HepG2 (cell line): ENCODE results near the gene ASAP2. TPM values are rescaled to one million over a fixed set of nuclear protein-coding genes. Genes with fewer than 3 reads are reported as not detected.

ENCODE experiments used
- ATAC-seq: fragments of 200-7000 bp; cut with Tn5 transposase; 3 replicates; pipeline ENCODE4 v1.9.1; 2020; ENCODE audit warnings: mild to moderate bottlenecking, moderate library complexity
- BruUV-seq: library from RNA; stranded (reverse); fragments of 400-500 nt; replicated peaks from 2 replicates; lab custom pipeline; 2021; lab: Mats Ljungman, UMichigan
- CTCF ChIA-PET: fragments of 300-600 bp; formaldehyde crosslinking; extraction: SDS; loops from one replicate; lab custom pipeline; 2021; ENCODE audit warnings: low total read pairs, inconsistent platforms, low intra/inter-chr PET ratio; lab: Yijun Ruan, JAX
- POLR2A ChIA-PET: fragments of 350-600 bp; sonication (Branson Sonifier 250); formaldehyde crosslinking; loops from one replicate; lab custom pipeline; 2020; ENCODE audit warnings: antibody characterized with exemption, inconsistent platforms; lab: Yijun Ruan, JAX
- DNase-seq: peaks from one replicate; pipeline ENCODE4 v3.0.0-alpha.2; 2015; ENCODE audit warnings: low spot score
- FAIRE-seq: peaks from 3 replicates; lab custom pipeline; 2011; peaks lifted over from hg19 to GRCh38; lab: Jason Lieb, UNC
- H2AFZ ChIP-seq: one replicate; pipeline ENCODE4 v1.6.1; 2011; ENCODE audit warnings: low read length, inconsistent platforms
- H3K27ac ChIP-seq: fragments of 300-600 bp; 3 replicates; pipeline ENCODE4 v1.8.0; 2011; ENCODE audit warnings: mixed run types, mild to moderate bottlenecking, mixed read lengths, low read length, inconsistent platforms; ENCODE audit not compliant: insufficient read depth; ENCODE audit errors: extremely low read length
- H3K27me3 ChIP-seq, 2 experiments: fragments of 200-600 bp in 1 of 2; 2 replicates in 1 of 2; 3 replicates in 1 of 2; pipeline versions ENCODE4 v1.6.0 to v1.8.0; 2011; ENCODE audit warnings: low read length in 2 of 2, mild to moderate bottlenecking in 2 of 2, moderate library complexity in 2 of 2, inconsistent platforms in 1 of 2; ENCODE audit not compliant: insufficient read depth in 2 of 2, control insufficient read depth in 1 of 2
- H3K36me3 ChIP-seq, 2 experiments: fragments of 200-600 bp in 1 of 2; replicated peaks in 1 of 2; 2 replicates in 1 of 2; 3 replicates in 1 of 2; pipeline versions ENCODE4 v1.5.1 to v1.8.0; 2011; ENCODE audit warnings: low read length in 2 of 2, inconsistent platforms in 1 of 2; ENCODE audit not compliant: insufficient read depth in 2 of 2, control insufficient read depth in 1 of 2
- H3K4me1 ChIP-seq: 2 replicates; pipeline ENCODE4 v1.5.1; 2012; ENCODE audit warnings: low read length, inconsistent platforms; ENCODE audit not compliant: insufficient read depth
- H3K4me2 ChIP-seq: 2 replicates; pipeline ENCODE4 v1.6.0; 2011; ENCODE audit warnings: low read depth, low read length, inconsistent platforms
- H3K4me3 ChIP-seq, 3 experiments: fragments of 200-600 bp in 1 of 3; sonication (generic), shearing (Covaris generic) in 1 of 3; replicated peaks in 1 of 3; 2 replicates each; pipeline ENCODE4 v1.5.1; 2011 to 2016; ENCODE audit warnings: low read length in 3 of 3, inconsistent platforms in 2 of 3, low read depth in 2 of 3, mild to moderate bottlenecking in 2 of 3, control low read depth in 1 of 3, mixed read lengths in 1 of 3; ENCODE audit not compliant: insufficient read depth in 1 of 3
- H3K79me2 ChIP-seq: one replicate; pipeline ENCODE4 v1.6.1; 2011; ENCODE audit warnings: low read length, inconsistent platforms; ENCODE audit not compliant: insufficient read depth
- H3K9ac ChIP-seq: 2 replicates; pipeline ENCODE4 v1.6.0; 2011; ENCODE audit warnings: mild to moderate bottlenecking, low read depth, low read length, inconsistent platforms; ENCODE audit not compliant: insufficient read depth
- H3K9me3 ChIP-seq: 2 replicates; pipeline ENCODE4 v1.5.1; 2012; ENCODE audit warnings: mild to moderate bottlenecking, low read length
- H4K20me1 ChIP-seq: 2 replicates; pipeline ENCODE4 v1.6.0; 2011; ENCODE audit warnings: inconsistent platforms, mild to moderate bottlenecking, low read length, moderate library complexity; ENCODE audit not compliant: insufficient read depth
- JUN ChIP-seq: sonication (generic); formaldehyde crosslinking; IDR thresholded peaks from 2 replicates; pipeline ENCODE4 v1.4.0; 2020; ENCODE audit warnings: mild to moderate bottlenecking, missing genetic modification reagents
- KAT7 ChIP-seq: IDR thresholded peaks from 2 replicates; pipeline ENCODE4 v1.6.1; 2018; ENCODE audit warnings: borderline replicate concordance, missing compliant biosample characterization
- KDM2A ChIP-seq: sonication (generic); formaldehyde crosslinking; IDR thresholded peaks from 2 replicates; pipeline ENCODE4 v1.4.0; 2020; ENCODE audit warnings: low read depth, missing genetic modification reagents, borderline replicate concordance
- NPAS2 ChIP-seq: sonication (generic); formaldehyde crosslinking; IDR thresholded peaks from 2 replicates; pipeline ENCODE4 v1.8.0; 2022; ENCODE audit warnings: mild to moderate bottlenecking, missing genetic modification reagents, borderline replicate concordance
- TEAD3 ChIP-seq: optimal IDR thresholded peaks from 2 replicates; pipeline ENCODE3; 2016; ENCODE audit warnings: borderline replicate concordance
- ZNF407 ChIP-seq: sonication (generic); formaldehyde crosslinking; IDR thresholded peaks from one replicate; pipeline ENCODE4 v1.5.1; 2020; ENCODE audit warnings: mild to moderate bottlenecking, missing genetic modification reagents; ENCODE audit errors: not compliant biosample characterization
- ZNF432 ChIP-seq: sonication (generic); formaldehyde crosslinking; IDR thresholded peaks from 2 replicates; pipeline ENCODE4 v1.5.0; 2020; ENCODE audit warnings: missing genetic modification reagents, mild to moderate bottlenecking, borderline replicate concordance
- ZNF652 ChIP-seq: IDR thresholded peaks from 2 replicates; pipeline ENCODE4 v1.6.1; 2016; ENCODE audit warnings: low read depth, borderline replicate concordance
- WGBS: methylation state at CpG from one replicate; pipeline ENCODE4 v1.1.6; 2017; ENCODE audit warnings: low lambda C conversion rate; 5-methylcytosine and 5-hydroxymethylcytosine counted together
- in situ Hi-C: cut with HindIII; loops from 2 replicates; pipeline ENCODE4 v1.10.0; 2017; ENCODE audit warnings: low pct_unique_long_range_greater_than_20kb; ENCODE audit not compliant: extremely low pct_ligation_motif_present
- intact Hi-C: fragments of 100-400 bp; cut with micrococcal nuclease; formaldehyde crosslinking; loops from one replicate; pipeline ENCODE4 v1.10.0; 2022; ENCODE audit not compliant: unreplicated experiment
- polyA plus RNA-seq, 8 experiments: library from polyadenylated mRNA; depleted of rRNA in 3 of 8; stranded (reverse) in 7 of 8; unstranded in 1 of 8; fragments of >200 nt; fragmentation: Illumina TruSeq in 4 of 8; extraction: Trizol in 4 of 8; gene quantifications; 2 replicates each; pipeline versions ENCODE4 v1.2.1 to v1.2.3, GENCODE V29; 2011 to 2016; ENCODE audit warnings: low read depth in 4 of 8, missing spikeins in 1 of 8, mixed read lengths in 1 of 8; ENCODE audit not compliant: insufficient read depth in 1 of 8
- total RNA-seq, 5 experiments: library from RNA; depleted of rRNA; stranded (reverse); fragments of >200 nt; fragmentation: Illumina TruSeq; extraction: Trizol; gene quantifications; 2 replicates each; pipeline ENCODE4 v1.2.3, GENCODE V29; 2016; ENCODE audit warnings: low read depth in 1 of 5
- TF ChIP-seq, protein P1 (sequence below): sonication (generic); formaldehyde crosslinking; conservative IDR thresholded peaks from 2 replicates; pipeline ENCODE4 v1.4.0; 2020; ENCODE audit warnings: missing genetic modification reagents
- TF ChIP-seq, protein P2 (sequence below): sonication (generic); formaldehyde crosslinking; IDR thresholded peaks from 2 replicates; pipeline ENCODE4 v1.8.1; 2023; ENCODE audit warnings: mild to moderate bottlenecking, inconsistent platforms, moderate library complexity, missing genetic modification reagents, borderline replicate concordance

The ASAP2 gene
- total and polyA plus RNA-seq, 2 of the 13 experiments (the other 11 are each of a cell fraction or from before 2014, with no cell fraction given) = 7.3 to 22.3 TPM

GRCh38 chr2:9384521-9384920 is 177.9 kb downstream of the ASAP2 start (continued):
- TF ChIP-seq ZNF652 (CRISPR knock-in tag) (no peak), JUN (CRISPR knock-in tag) (no peak), NPAS2 (CRISPR knock-in tag) (no peak)

GRCh38 chr2:9385841-9386240 is 179.2 kb downstream of the ASAP2 start:
- H3K27ac ChIP-seq = peak overlapping the region; percentile 54
- H3K4me2 ChIP-seq = no peak overlapping the region
- FAIRE-seq = no peak
- H3K79me2 ChIP-seq = no peaks in the 10 kb centered on the region
- BruUV-seq = no TSS peak
- intact Hi-C loops = loop anchor here (5.0 kb wide), 1 partner anchor 49 kb away; no protein-coding TSS in a partner anchor
- no peak overlapping the region for H3K9ac ChIP-seq
- no peak overlapping the region for H2AFZ ChIP-seq
- 89% methylated on average over 6 of the region's 6 CpGs for WGBS
- POLR2A ChIA-PET = interaction anchor here (1.9 to 4.1 kb wide), 3 partner anchors 21 to 151 kb away, joined by 4 to 44 read pairs (median 20); partner anchors contain the start of genes CPSF3 and ITGB1BP1
- CTCF ChIA-PET = no interaction called here
- no peaks in the 10 kb centered on the region for H3K9me3 ChIP-seq
- ATAC-seq = no peak
- H3K36me3 ChIP-seq = peaks cover 2 to 26% of the 10 kb centered on the region in 2 experiments; a peak in 4 of 5 replicates
- H3K27me3 ChIP-seq = no peaks in the 10 kb centered on the region
- peaks cover 72% of the 10 kb centered on the region for H3K4me1 ChIP-seq
- H4K20me1 ChIP-seq = no peaks in the 10 kb centered on the region
- in situ Hi-C loops = loop anchor here (5.0 kb wide), 1 partner anchor 36 kb away; the partner anchor contains the start of genes CPSF3 and ITGB1BP1
- no peak overlapping the region for H3K4me3 ChIP-seq
- DNase-seq = no peak
- TF ChIP-seq, protein P1, sequence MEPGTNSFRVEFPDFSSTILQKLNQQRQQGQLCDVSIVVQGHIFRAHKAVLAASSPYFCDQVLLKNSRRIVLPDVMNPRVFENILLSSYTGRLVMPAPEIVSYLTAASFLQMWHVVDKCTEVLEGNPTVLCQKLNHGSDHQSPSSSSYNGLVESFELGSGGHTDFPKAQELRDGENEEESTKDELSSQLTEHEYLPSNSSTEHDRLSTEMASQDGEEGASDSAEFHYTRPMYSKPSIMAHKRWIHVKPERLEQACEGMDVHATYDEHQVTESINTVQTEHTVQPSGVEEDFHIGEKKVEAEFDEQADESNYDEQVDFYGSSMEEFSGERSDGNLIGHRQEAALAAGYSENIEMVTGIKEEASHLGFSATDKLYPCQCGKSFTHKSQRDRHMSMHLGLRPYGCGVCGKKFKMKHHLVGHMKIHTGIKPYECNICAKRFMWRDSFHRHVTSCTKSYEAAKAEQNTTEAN (CRISPR knock-in tag) = no peak
- TF ChIP-seq, protein P2, sequence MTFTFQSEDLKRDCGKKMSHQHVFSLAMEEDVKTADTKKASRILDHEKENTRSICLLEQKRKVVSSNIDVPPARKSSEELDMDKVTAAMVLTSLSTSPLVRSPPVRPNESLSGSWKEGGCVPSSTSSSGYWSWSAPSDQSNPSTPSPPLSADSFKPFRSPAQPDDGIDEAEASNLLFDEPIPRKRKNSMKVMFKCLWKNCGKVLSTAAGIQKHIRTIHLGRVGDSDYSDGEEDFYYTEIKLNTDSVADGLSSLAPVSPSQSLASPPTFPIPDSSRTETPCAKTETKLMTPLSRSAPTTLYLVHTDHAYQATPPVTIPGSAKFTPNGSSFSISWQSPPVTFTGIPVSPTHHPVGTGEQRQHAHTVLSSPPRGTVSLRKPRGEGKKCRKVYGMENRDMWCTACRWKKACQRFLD (CRISPR knock-in tag) = no peak
- TF ChIP-seq TEAD3 (CRISPR knock-in tag) (peak; percentile 70), ZNF432 (CRISPR knock-in tag) (no peak), KAT7 (no peak), ZNF407 (CRISPR knock-in tag) (no peak), KDM2A (CRISPR knock-in tag) (no peak)
